CD4-positive, alpha-beta T cell (primary cell): ENCODE data around the gene RPN2. TPM values are rescaled to one million over a fixed set of nuclear protein-coding genes. Genes with fewer than 3 reads are reported as not detected.

Experiments
- ATAC-seq: fragments of 200-7000 bp; cut with Tn5 transposase; one replicate; pipeline ENCODE4 v1.10.0; 2022; ENCODE audit warnings: mild to moderate bottlenecking; ENCODE audit not compliant: poor library complexity
- CTCF ChIA-PET: fragments of 350-600 bp; sonication (Branson Sonifier 250); formaldehyde crosslinking; loops from one replicate; lab custom pipeline; 2021; ENCODE audit warnings: antibody characterized with exemption, inconsistent platforms; lab: Charles Lee
- POLR2A ChIA-PET: fragments of 350-600 bp; sonication (Branson Sonifier 250); formaldehyde crosslinking; loops from one replicate; lab custom pipeline; 2021; ENCODE audit warnings: antibody characterized with exemption, inconsistent platforms; lab: Charles Lee
- DNase-seq, 14 experiments: peaks; one replicate each; pipeline ENCODE4 v3.0.0-alpha.2; 2013 to 2020; ENCODE audit warnings: mixed read lengths in 2 of 14
- H3K27ac ChIP-seq, 2 donors: one replicate each; pipeline versions ENCODE4 v1.5.1 to v1.7.0; 2013; ENCODE audit warnings: low read length in 2 of 2, low read depth in 1 of 2, mild to moderate bottlenecking in 1 of 2
- H3K27me3 ChIP-seq, 2 experiments: 1 replicate in 1 of 2; 2 replicates in 1 of 2; pipeline versions ENCODE4 v1.6.1 to v1.7.0; 2013; ENCODE audit warnings: low read length in 2 of 2, control low read depth in 1 of 2, mild to moderate bottlenecking in 1 of 2, moderate library complexity in 1 of 2; ENCODE audit not compliant: insufficient read depth in 2 of 2, control insufficient read depth in 1 of 2
- H3K36me3 ChIP-seq: one replicate; pipeline ENCODE4 v1.6.1; 2013; ENCODE audit warnings: low read length, control low read depth; ENCODE audit not compliant: insufficient read depth
- H3K4me1 ChIP-seq: one replicate; pipeline ENCODE4 v1.6.1; 2013; ENCODE audit warnings: low read length, control low read depth; ENCODE audit not compliant: insufficient read depth
- H3K4me3 ChIP-seq: one replicate; pipeline ENCODE4 v1.5.1; 2013; ENCODE audit warnings: mild to moderate bottlenecking, low read length, moderate library complexity
- H3K9me3 ChIP-seq, 2 experiments: 1 replicate in 1 of 2; 2 replicates in 1 of 2; pipeline versions ENCODE4 v1.6.1 to v1.7.0; 2013; ENCODE audit warnings: low read length in 2 of 2, mild to moderate bottlenecking in 2 of 2, control low read depth in 1 of 2, moderate library complexity in 1 of 2; ENCODE audit not compliant: control insufficient read depth in 1 of 2, insufficient read depth in 1 of 2
- H3K27ac Mint-ChIP-seq: one replicate; pipeline ENCODE4 v1.8.0; 2020; ENCODE audit warnings: mixed read lengths
- H3K27me3 Mint-ChIP-seq: one replicate; pipeline ENCODE4 v1.8.0; 2021; ENCODE audit warnings: mixed read lengths
- H3K36me3 Mint-ChIP-seq: one replicate; pipeline ENCODE4 v1.8.0; 2021; ENCODE audit warnings: low read depth, mixed read lengths
- H3K4me1 Mint-ChIP-seq: one replicate; pipeline ENCODE4 v1.8.0; 2021; ENCODE audit warnings: low read depth, mixed read lengths
- H3K4me3 Mint-ChIP-seq: one replicate; pipeline ENCODE4 v1.8.0; 2020; ENCODE audit warnings: mild to moderate bottlenecking, mixed read lengths
- H3K9me3 Mint-ChIP-seq: one replicate; pipeline ENCODE4 v1.8.0; 2020; ENCODE audit warnings: mixed read lengths
- intact Hi-C, 2 experiments: fragments of 100-400 bp; cut with DNase I in 1 of 2; cut with micrococcal nuclease in 1 of 2; formaldehyde crosslinking; loops; one replicate each; pipeline versions ENCODE4 v1.15.1 to v1.9.0; 2023 to 2025; cut with DNase I, micrococcal nuclease
- total RNA-seq, 174 experiments: library from RNA in 2 of 174; stranded (reverse) in 2 of 174; gene quantifications; one replicate each; pipeline ENCODE4 v1.2.3 and lab custom pipeline; 2021 to 2026
- TF ChIP-seq, protein P1 (sequence below): fragments of 200-600 bp; IDR thresholded peaks from one replicate; pipeline ENCODE4 v1.8.0; 2022; ENCODE audit warnings: antibody characterized with exemption, mild to moderate bottlenecking

RPN2 gene
- total RNA-seq, 2 experiments from 2014 or later: 62.8 to 65.8 TPM

DNA sequence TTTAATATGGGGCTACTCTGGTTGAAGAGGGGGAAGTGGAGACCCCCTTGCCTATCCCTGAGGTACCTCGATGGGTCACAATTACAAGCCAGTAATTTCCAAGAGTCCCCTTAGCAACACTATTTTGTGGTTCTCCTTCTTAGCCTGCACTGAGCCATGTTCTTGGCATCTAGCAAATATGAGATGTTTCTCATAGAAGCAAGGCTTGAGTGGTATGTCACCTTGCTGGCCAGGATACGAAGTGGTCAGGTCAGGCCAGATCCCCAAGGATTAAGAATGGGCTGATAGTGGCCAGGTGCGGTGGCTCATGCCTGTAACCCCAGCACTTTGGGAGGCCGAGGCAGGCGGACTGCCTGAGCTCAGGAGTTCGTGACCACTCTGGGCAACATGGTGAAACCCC is 84.6 kb downstream of the RPN2 start:
- no peaks in the 10 kb centered on the region for H3K9me3 ChIP-seq
- Mint-ChIP-seq H3K27me3 (peaks cover 7% of the 10 kb centered on the region), H3K27ac (no peak overlapping the region), H3K4me1 (no peaks in the 10 kb centered on the region), H3K4me3 (no peak overlapping the region), H3K9me3 (no peaks in the 10 kb centered on the region), H3K36me3 (no peaks in the 10 kb centered on the region)
- H3K27ac ChIP-seq: no peak overlapping the region
- TF ChIP-seq, protein P1, sequence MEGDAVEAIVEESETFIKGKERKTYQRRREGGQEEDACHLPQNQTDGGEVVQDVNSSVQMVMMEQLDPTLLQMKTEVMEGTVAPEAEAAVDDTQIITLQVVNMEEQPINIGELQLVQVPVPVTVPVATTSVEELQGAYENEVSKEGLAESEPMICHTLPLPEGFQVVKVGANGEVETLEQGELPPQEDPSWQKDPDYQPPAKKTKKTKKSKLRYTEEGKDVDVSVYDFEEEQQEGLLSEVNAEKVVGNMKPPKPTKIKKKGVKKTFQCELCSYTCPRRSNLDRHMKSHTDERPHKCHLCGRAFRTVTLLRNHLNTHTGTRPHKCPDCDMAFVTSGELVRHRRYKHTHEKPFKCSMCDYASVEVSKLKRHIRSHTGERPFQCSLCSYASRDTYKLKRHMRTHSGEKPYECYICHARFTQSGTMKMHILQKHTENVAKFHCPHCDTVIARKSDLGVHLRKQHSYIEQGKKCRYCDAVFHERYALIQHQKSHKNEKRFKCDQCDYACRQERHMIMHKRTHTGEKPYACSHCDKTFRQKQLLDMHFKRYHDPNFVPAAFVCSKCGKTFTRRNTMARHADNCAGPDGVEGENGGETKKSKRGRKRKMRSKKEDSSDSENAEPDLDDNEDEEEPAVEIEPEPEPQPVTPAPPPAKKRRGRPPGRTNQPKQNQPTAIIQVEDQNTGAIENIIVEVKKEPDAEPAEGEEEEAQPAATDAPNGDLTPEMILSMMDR: no peak
- ChIA-PET POLR2A (no interaction called here), CTCF (no interaction called here)
- intact Hi-C loops: no loop called here
- peaks cover 0 to 5% of the 10 kb centered on the region in 2 experiments for H3K27me3 ChIP-seq
- H3K4me3 ChIP-seq: no peak overlapping the region
- ATAC-seq: no peak
- no peak for DNase-seq
- H3K36me3 ChIP-seq: no peaks in the 10 kb centered on the region
- no peaks in the 10 kb centered on the region for H3K4me1 ChIP-seq

DNA sequence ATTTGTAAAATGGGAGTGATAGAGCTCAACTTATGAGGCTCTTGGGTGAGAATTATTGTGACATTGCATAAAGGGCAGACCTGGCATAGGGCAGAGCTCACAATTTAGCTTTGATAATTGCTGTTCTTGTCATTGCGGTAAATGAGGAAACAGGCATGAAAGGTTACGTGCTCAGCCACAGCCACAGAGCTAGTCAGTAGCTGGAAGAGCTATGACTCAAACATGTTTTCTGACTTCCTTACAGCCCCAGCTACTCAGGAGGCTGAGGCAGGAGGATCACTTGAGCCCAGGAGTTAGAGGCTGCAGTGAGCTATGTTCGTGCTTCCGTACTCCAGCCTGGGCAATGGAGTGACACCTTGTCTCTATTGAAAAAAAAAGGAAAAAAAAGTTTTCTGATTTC is 86.0 kb downstream of the RPN2 start:
- Histone ChIP-seq H3K36me3 (no peaks in the 10 kb centered on the region), H3K27me3 (peaks cover 0 to 5% of the 10 kb centered on the region in 2 experiments), H3K4me3 (no peak overlapping the region), H3K9me3 (no peaks in the 10 kb centered on the region), H3K27ac (no peak overlapping the region), H3K4me1 (no peaks in the 10 kb centered on the region)
- intact Hi-C loops: no loop called here
- no peak overlapping the region for H3K27ac Mint-ChIP-seq
- no peaks in the 10 kb centered on the region for H3K36me3 Mint-ChIP-seq
- no peak overlapping the region for H3K4me3 Mint-ChIP-seq
- no peaks in the 10 kb centered on the region for H3K4me1 Mint-ChIP-seq
- ChIA-PET CTCF (no interaction called here), POLR2A (no interaction called here)
- no peaks in the 10 kb centered on the region for H3K9me3 Mint-ChIP-seq
- no peaks in the 10 kb centered on the region for H3K27me3 Mint-ChIP-seq
- TF ChIP-seq, protein P1: no peak
- ATAC-seq: no peak
- DNase-seq: peak in 2 of 14 experiments; percentile 34 to 51

DNA sequence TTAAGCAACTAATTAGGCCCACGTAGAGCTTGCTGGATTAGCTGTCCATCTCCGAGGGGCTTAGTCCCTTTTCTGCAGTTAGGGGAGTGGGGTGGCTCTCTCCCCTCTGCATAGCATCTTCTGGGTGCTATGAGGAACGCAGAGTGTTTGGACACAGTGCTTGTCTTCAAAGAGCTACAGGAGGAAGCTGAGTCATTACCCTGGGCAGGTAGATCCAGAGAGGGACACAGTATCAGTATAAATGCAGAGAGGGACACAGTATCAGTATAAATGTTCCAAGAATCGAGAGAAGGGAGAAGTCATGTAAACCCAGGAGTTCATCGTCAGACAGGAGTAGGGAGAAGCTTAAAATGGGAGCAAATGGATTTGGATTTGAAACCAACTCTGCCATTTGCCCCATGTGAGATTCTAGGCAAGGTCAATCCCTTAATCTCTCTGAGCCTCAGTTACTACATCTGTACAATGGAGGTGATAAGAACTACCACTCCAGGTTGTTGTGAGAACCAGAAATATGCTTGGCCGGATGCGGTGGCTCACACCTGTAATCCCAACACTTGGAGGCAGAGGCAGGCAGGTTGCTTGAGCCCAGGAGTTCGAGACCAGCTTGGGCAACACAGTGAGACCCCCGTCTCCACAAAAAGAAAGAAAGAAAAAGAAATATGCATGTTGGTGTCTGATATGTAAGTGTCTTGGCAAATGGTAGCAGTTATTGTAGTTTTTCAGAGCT is 88.0 kb downstream of the RPN2 start:
- Histone ChIP-seq H3K27me3 (no peaks in the 10 kb centered on the region), H3K27ac (no peak overlapping the region), H3K4me3 (no peak overlapping the region), H3K36me3 (no peaks in the 10 kb centered on the region), H3K4me1 (peaks cover 3% of the 10 kb centered on the region), H3K9me3 (no peaks in the 10 kb centered on the region)
- ATAC-seq (no peak), DNase-seq (no peak)
- Mint-ChIP-seq H3K9me3 (no peaks in the 10 kb centered on the region), H3K4me1 (no peaks in the 10 kb centered on the region), H3K27me3 (no peaks in the 10 kb centered on the region), H3K36me3 (no peaks in the 10 kb centered on the region), H3K4me3 (no peak overlapping the region), H3K27ac (no peak overlapping the region)
- ChIA-PET POLR2A (no interaction called here), CTCF (no interaction called here)
- TF ChIP-seq, protein P1: no peak
- intact Hi-C loops: no loop called here
